CD14-positive monocyte (primary cell): Measurements from ENCODE around the gene CAPN9. TPM values are rescaled to one million over a fixed set of nuclear protein-coding genes. Genes with fewer than 3 reads are reported as not detected.

Experiments
- DNase-seq, 3 donors: peaks; one replicate each; pipeline ENCODE4 v3.0.0-alpha.2; 2011 to 2022
- H2AFZ ChIP-seq: 2 replicates; pipeline ENCODE4 v1.6.0; 2012; ENCODE audit warnings: mild to moderate bottlenecking, low read depth, low read length, inconsistent platforms; ENCODE audit not compliant: insufficient read depth, poor library complexity, severe bottlenecking
- H3K27ac ChIP-seq, 2 donors: 1 replicate in 1 of 2; 2 replicates in 1 of 2; pipeline ENCODE4 v1.5.1; 2012 to 2013; ENCODE audit warnings: low read length in 2 of 2, control low read depth in 1 of 2, inconsistent platforms in 1 of 2, low read depth in 1 of 2, mild to moderate bottlenecking in 1 of 2
- H3K27me3 ChIP-seq, 2 donors: one replicate each; pipeline versions ENCODE4 v1.6.0 to v1.6.1; 2011 to 2013; ENCODE audit warnings: low read length in 2 of 2; ENCODE audit not compliant: control insufficient read depth in 2 of 2, insufficient read depth in 2 of 2
- H3K36me3 ChIP-seq, 2 donors: replicated peaks in 1 of 2; 1 replicate in 1 of 2; 2 replicates in 1 of 2; pipeline versions ENCODE4 v1.5.1 to v1.6.1; 2012 to 2013; ENCODE audit warnings: low read length in 2 of 2, control low read depth in 1 of 2, inconsistent platforms in 1 of 2, mild to moderate bottlenecking in 1 of 2; ENCODE audit not compliant: insufficient read depth in 2 of 2, control insufficient read depth in 1 of 2
- H3K4me1 ChIP-seq, 2 donors: 1 replicate in 1 of 2; 2 replicates in 1 of 2; pipeline versions ENCODE4 v1.5.1 to v1.6.1; 2012 to 2013; ENCODE audit warnings: low read length in 2 of 2, control low read depth in 1 of 2, inconsistent platforms in 1 of 2, mild to moderate bottlenecking in 1 of 2, moderate library complexity in 1 of 2; ENCODE audit not compliant: insufficient read depth in 2 of 2, control insufficient read depth in 1 of 2
- H3K4me2 ChIP-seq: replicated peaks from 2 replicates; pipeline ENCODE3; 2012; ENCODE audit warnings: low read length, moderate library complexity, mild to moderate bottlenecking; ENCODE audit not compliant: poor library complexity, severe bottlenecking; ENCODE audit errors: extremely low read depth
- H3K4me3 ChIP-seq, 3 experiments: fragments of 200-600 bp in 1 of 3; sonication (generic) in 1 of 3; replicated peaks in 1 of 3; 1 replicate in 2 of 3; 2 replicates in 1 of 3; pipeline ENCODE4 v1.5.1; 2011 to 2013; ENCODE audit warnings: low read length in 3 of 3, mild to moderate bottlenecking in 3 of 3, control low read depth in 2 of 3, low read depth in 2 of 3, inconsistent platforms in 1 of 3, moderate library complexity in 1 of 3
- H3K79me2 ChIP-seq: 2 replicates; pipeline ENCODE4 v1.6.0; 2012; ENCODE audit warnings: mild to moderate bottlenecking, control low read depth, inconsistent platforms, low read length, moderate library complexity; ENCODE audit not compliant: insufficient read depth
- H3K9ac ChIP-seq: 2 replicates; pipeline ENCODE4 v1.6.0; 2017; ENCODE audit warnings: low read length, mild to moderate bottlenecking; ENCODE audit not compliant: insufficient read depth, poor library complexity, severe bottlenecking
- H3K9me3 ChIP-seq, 2 donors: replicated peaks in 1 of 2; 1 replicate in 1 of 2; 2 replicates in 1 of 2; pipeline versions ENCODE4 v1.5.1 to v1.6.1; 2012 to 2013; ENCODE audit warnings: low read length in 2 of 2, control low read depth in 1 of 2; ENCODE audit not compliant: control insufficient read depth in 1 of 2, insufficient read depth in 1 of 2
- H4K20me1 ChIP-seq: 2 replicates; pipeline ENCODE4 v1.6.0; 2012; ENCODE audit warnings: mild to moderate bottlenecking, low read length, control low read depth, moderate library complexity; ENCODE audit not compliant: insufficient read depth
- H3K27ac Mint-ChIP-seq, 7 donors: one replicate each; pipeline ENCODE4 v1.8.0; 2020; ENCODE audit warnings: mild to moderate bottlenecking in 7 of 7, mixed read lengths in 7 of 7, moderate library complexity in 6 of 7, inconsistent platforms in 2 of 7
- H3K27me3 Mint-ChIP-seq, 3 donors: one replicate each; pipeline ENCODE4 v1.8.0; 2021 to 2022; ENCODE audit warnings: low read depth in 3 of 3, mild to moderate bottlenecking in 3 of 3, mixed read lengths in 3 of 3, moderate library complexity in 3 of 3, inconsistent platforms in 1 of 3
- H3K36me3 Mint-ChIP-seq, 2 donors: one replicate each; pipeline ENCODE4 v1.8.0; 2020; ENCODE audit warnings: mixed read lengths in 2 of 2, inconsistent platforms in 1 of 2, mild to moderate bottlenecking in 1 of 2
- H3K4me1 Mint-ChIP-seq: one replicate; pipeline ENCODE4 v1.8.0; 2020; ENCODE audit warnings: mild to moderate bottlenecking, mixed read lengths
- H3K4me3 Mint-ChIP-seq, 2 donors: one replicate each; pipeline ENCODE4 v1.8.0; 2020; ENCODE audit warnings: mild to moderate bottlenecking in 2 of 2, mixed read lengths in 2 of 2, moderate library complexity in 1 of 2
- H3K9me3 Mint-ChIP-seq, 7 donors: one replicate each; pipeline ENCODE4 v1.8.0; 2020 to 2022; ENCODE audit warnings: mixed read lengths in 7 of 7, mild to moderate bottlenecking in 6 of 7, moderate library complexity in 6 of 7, inconsistent platforms in 2 of 7
- CTCF ChIP-seq: fragments of 200-600 bp; IDR thresholded peaks from one replicate; pipeline ENCODE4 v1.8.0; 2022; ENCODE audit warnings: antibody characterized with exemption, mild to moderate bottlenecking
- WGBS: methylation state at CpG from one replicate; pipeline ENCODE4 v1.1.5; 2013; ENCODE audit warnings: missing lambda C conversion rate; ENCODE audit not compliant: insufficient coverage; 5-methylcytosine and 5-hydroxymethylcytosine counted together
- intact Hi-C, 2 donors: fragments of 100-400 bp; cut with micrococcal nuclease; formaldehyde crosslinking; loops; one replicate each; pipeline versions ENCODE4 v1.15.0 to v1.15.1; 2023
- polyA plus RNA-seq, 3 donors: library from polyadenylated mRNA; depleted of rRNA in 1 of 3; unstranded in 2 of 3; stranded (reverse) in 1 of 3; fragments of 300-500 nt in 2 of 3; fragments of >200 nt in 1 of 3; fragmentation: Illumina TruSeq in 2 of 3; gene quantifications; 1 replicate in 2 of 3; 2 replicates in 1 of 3; pipeline ENCODE4 v1.2.3, GENCODE V29; 2012 to 2021

CAPN9 gene
- polyA plus RNA-seq, 3 donors, result not detected

DNA sequence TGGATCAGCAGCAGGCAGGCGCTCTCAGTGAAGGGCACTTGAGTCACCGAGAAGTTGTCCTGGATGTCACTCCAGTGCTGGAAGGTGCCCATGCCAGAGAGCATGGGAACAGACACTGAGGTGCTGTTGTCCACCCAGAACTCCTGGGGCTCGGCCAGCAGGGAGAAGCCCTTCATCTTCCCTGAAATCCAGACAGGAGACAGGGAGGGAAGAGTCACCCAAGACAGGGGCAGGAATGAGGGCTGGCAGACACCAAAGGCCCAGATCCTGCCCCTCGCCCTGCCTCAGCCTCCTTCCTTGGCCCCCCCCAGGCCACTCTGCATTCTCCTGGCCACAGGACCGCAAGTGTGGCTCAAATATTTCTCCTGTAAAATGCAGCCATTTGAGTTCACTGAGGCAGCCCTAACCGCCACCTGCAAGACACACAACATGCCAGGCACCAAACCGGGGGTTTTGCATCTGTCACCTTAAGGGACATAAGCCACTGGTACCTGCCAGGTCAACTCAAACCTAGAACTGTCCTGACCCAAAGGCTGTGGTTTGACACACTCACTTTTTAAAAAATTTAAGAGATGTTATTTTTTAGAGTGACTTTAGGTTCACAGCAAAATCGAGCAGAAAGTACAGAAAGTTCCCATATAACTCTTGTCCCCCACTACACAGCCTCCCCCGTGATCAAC, 41.0 kb upstream of the CAPN9 start:
- peaks cover 9% of the 10 kb centered on the region for H3K4me1 Mint-ChIP-seq
- Histone ChIP-seq H3K4me1 (peaks cover 0 to 5% of the 10 kb centered on the region in 2 donors), H3K9me3 (no peaks in the 10 kb centered on the region), H4K20me1 (no peaks in the 10 kb centered on the region), H3K79me2 (no peaks in the 10 kb centered on the region), H3K9ac (no peak overlapping the region), H3K36me3 (no peaks in the 10 kb centered on the region), H3K27ac (no peak overlapping the region), H2AFZ (no peak overlapping the region), H3K27me3 (no peaks in the 10 kb centered on the region), H3K4me2 (no peak overlapping the region), H3K4me3 (no peak overlapping the region)
- no peak overlapping the region for H3K4me3 Mint-ChIP-seq
- DNase-seq, result no peak
- TF ChIP-seq CTCF, result no peak
- no peaks in the 10 kb centered on the region for H3K36me3 Mint-ChIP-seq
- H3K27ac Mint-ChIP-seq, result peak overlapping the region in 1 of 7 donors; percentile 1
- no peaks in the 10 kb centered on the region for H3K9me3 Mint-ChIP-seq
- H3K27me3 Mint-ChIP-seq, result peaks cover 5 to 21% (median 10%) of the 10 kb centered on the region in 3 donors
- 95% methylated on average over 8 of the region's 9 CpGs for WGBS
- intact Hi-C loops, result no loop called here

DNA sequence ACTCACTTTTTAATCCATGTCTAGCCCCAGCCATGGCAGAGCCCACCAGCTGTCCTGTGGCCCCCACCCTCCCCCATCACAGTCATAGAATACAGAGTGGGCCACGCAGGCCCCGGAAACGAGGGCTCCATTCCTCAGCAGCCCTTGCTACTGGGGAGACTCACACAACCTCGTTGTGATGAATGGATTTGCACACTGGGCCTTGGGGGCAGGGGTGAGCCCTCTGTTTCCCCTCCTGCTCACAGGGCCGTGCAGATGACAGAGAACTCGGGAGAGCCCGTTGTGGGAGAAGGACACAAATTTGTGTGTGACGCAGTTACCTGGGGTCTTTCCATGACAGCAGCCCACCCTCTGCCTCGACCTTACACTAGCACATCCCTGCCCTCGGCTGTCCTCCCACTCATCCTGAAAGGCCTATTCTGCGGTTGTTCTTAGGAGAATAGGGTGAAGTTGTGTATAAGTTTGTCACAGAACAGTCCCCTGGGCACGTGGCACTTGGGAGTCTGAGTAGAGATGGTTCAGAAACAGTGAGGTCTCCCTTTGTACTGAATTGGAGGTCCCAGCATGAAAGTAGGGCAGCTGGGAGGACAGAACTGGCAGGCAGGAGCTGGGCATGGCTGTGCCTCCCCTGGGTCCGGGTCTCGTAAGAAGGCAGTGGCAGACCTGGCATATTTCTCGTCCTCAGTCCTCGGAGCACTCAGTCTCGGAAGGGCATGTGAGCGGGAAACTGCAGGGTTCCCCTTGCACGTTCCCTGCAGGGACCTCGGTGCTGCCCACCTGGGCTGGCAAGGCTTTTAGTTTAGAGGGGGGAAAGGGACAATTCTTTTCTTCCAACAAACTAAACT, 40.1 kb upstream of the CAPN9 start:
- Histone ChIP-seq H3K36me3 (no peaks in the 10 kb centered on the region), H3K27me3 (no peaks in the 10 kb centered on the region), H4K20me1 (no peaks in the 10 kb centered on the region), H3K4me1 (peaks cover 0 to 5% of the 10 kb centered on the region in 2 donors), H2AFZ (no peak overlapping the region), H3K79me2 (no peaks in the 10 kb centered on the region), H3K27ac (no peak overlapping the region), H3K4me3 (no peak overlapping the region), H3K4me2 (no peak overlapping the region), H3K9me3 (no peaks in the 10 kb centered on the region), H3K9ac (no peak overlapping the region)
- Mint-ChIP-seq H3K4me3 (no peak overlapping the region), H3K27ac (peak overlapping the region in 1 of 7 donors; percentile 1), H3K4me1 (peaks cover 9% of the 10 kb centered on the region), H3K27me3 (peaks cover 5 to 21% (median 10%) of the 10 kb centered on the region in 3 donors), H3K36me3 (no peaks in the 10 kb centered on the region), H3K9me3 (no peaks in the 10 kb centered on the region)
- TF ChIP-seq CTCF, result no peak
- no peak for DNase-seq
- 93% methylated on average over 14 of the region's 20 CpGs for WGBS
- intact Hi-C loops, result no loop called here
